Esophagus squamous epithelium (tissue), 4 donors: ENCODE data around the gene MED27.

Experiments
- CTCF ChIP-seq, 6 experiments: fragments of 450-650 bp in 4 of 6; fragments of 200-600 bp in 2 of 6; sonication (generic) in 2 of 6; IDR thresholded peaks; one replicate each; pipeline ENCODE4 v1.5.1; 2016 to 2019; ENCODE audit warnings: antibody characterized with exemption in 6 of 6, mild to moderate bottlenecking in 4 of 6, moderate library complexity in 4 of 6
- POLR2A ChIP-seq, 4 donors: fragments of 450-650 bp; IDR thresholded peaks; one replicate each; pipeline ENCODE4 v1.6.1; 2017; ENCODE audit warnings: antibody characterized with exemption in 4 of 4, mild to moderate bottlenecking in 4 of 4, moderate library complexity in 3 of 4

- TF ChIP-seq CTCF (IDR thresholded peaks at IDR 0.05) (no peak), POLR2A (IDR thresholded peaks at IDR 0.05) (no peak)
Measured at GRCh38 chr9:131968632-131969031, 111.0 kb downstream of the MED27 start.
